HG03045 (cell line): Measurements from ENCODE around the gene FER.
"Not testable (repeated sequence)": the region's sequence is repeated elsewhere in the genome, so short reads cannot be mapped to it uniquely, and the experiment has no call there.

Source experiments
- ATAC-seq: cut with Tn5 transposase; IDR thresholded peaks from one replicate; pipeline ENCODE4 v1.9.1; 2021; ENCODE audit warnings: mild to moderate bottlenecking, moderate library complexity; ENCODE audit not compliant: unreplicated experiment

FER gene

DNA sequence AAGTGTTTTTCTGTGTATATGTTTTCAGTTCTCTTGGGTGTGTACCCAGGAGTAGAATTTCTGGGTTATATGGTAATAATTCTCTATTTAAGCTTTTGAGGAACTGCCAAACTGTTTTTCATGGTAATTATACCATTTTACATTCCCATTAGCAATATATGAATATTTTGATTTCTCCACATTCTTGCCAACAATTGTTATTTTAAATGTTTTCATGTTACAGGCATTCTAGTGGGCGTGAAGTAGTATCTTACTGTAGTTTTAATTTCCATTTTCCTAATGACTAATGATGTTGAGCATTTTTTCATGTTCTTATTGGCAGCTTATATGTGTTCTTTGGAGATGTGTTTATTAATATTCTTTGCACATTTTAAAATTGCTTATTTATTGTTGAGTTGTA is 199.5 kb downstream of the FER start:
- no peak for ATAC-seq

- no peak for ATAC-seq
These were observed 202.6 kb downstream of the FER start for GRCh38 chr5:108950276-108950675.

DNA sequence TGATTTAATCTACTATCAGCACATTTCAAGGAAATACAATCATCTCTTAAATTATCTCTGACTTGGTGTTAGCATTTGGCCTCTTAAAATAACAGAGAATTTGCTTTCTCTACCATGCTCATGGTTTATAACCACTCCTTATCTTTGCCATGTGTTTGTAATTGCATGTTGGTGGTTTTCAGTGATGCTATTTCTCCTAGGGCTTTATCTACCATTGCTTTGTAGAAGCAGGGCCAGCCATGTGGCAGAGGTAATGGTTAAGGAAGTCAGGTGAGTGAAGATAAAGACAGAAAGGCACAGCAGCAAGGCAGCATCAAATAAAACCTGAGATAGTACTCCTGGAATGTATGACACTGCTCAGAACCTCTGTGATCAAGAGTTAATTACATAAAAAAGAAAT is 206.2 kb downstream of the FER start:
- ATAC-seq = no peak

- ATAC-seq = no peak
These were observed 209.6 kb downstream of the FER start for GRCh38 chr5:108957333-108957732.

- no peak for ATAC-seq
These were observed 219.2 kb downstream of the FER start for GRCh38 chr5:108966910-108967309.

DNA sequence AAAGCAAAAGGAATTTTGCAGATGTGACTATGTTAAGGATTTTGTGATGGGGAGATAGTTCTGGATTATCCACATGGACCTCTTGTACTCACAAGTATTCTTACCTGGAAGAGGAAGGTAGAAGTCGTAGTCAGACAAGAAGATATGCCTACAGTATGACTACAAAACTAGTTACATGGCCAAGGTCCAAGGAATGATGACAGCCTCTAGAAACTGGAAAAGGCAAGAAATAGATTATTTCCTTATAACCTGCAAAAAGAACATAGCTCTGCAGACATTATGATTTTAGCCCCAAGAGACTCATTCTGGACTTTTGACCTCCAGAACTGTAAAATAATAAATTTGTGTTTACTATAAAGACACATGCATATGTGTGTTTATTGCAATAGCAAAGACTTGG is 226.9 kb downstream of the FER start:
- no peak for ATAC-seq

DNA sequence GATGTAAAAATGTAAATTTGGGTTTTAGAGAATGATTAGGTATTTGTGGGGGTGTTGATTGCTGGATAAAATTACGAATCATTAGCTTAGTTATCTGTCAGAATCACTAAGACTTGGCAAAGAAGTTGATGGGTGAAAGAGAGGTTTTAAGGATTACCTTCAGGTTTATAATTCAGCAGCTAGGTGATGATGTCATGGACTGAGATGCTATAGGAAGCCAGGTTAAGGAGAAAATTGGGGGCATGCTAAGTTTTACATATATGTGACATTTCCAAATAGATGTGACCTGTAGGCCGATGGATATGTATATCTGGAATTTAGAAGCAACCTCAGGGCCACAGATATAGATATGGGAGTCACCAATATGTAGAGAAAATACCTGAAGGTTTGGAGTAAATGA is 228.0 kb downstream of the FER start:
- ATAC-seq = no peak

- no peak for ATAC-seq
These were observed 235.9 kb downstream of the FER start for GRCh38 chr5:108983461-108984092.

DNA sequence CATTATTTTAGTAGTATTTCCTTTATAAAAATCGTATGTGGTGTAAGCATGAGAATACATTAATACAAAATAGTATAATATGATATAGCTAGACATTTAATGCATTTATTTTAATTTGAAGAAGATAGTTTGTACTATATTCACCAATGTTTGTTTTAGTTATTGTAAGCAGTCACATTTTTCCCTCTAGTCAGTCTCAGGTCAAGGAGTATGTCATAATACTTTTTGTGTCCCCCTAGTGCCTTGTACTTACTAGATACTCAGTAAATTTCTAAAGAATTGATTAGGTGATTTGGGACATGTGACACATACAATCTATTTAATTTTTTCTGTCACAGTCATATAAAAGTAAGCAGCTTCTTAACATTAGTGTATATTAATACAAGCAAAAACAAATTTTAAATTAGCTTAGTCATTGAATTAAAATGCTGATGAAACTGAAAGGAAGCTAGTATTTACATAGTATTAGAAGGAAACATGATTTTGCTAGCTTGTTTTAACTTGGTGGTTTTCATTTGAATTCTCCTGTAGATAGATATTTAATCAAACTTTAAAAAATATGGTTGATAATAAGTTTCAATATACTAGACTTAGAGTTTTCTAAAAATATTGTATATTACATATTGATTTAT is 242.2 kb downstream of the FER start:
- ATAC-seq = no peak

- not testable (repeated sequence) for ATAC-seq
These were observed 244.8 kb downstream of the FER start for GRCh38 chr5:108992396-108993085.

DNA sequence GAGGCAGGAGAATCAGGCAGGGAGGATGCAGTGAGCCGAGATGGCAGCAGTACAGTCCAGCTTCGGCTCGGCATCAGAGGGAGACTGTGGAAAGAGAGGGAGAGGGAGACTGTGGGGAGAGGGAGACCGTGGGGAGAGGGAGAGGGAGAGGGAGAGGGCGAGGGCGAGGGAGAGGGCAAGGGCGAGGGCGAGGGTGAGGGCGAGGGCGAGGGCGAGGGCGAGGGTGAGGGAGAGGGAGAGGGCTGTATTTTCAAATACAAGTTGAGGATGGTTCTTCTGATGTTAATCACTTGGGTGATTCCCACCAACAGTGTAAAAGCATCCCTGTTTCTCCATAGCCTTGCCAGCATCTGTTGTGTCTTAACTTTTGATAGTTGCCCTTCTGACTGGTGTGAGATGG is 245.7 kb downstream of the FER start:
- ATAC-seq = not testable (repeated sequence)

DNA sequence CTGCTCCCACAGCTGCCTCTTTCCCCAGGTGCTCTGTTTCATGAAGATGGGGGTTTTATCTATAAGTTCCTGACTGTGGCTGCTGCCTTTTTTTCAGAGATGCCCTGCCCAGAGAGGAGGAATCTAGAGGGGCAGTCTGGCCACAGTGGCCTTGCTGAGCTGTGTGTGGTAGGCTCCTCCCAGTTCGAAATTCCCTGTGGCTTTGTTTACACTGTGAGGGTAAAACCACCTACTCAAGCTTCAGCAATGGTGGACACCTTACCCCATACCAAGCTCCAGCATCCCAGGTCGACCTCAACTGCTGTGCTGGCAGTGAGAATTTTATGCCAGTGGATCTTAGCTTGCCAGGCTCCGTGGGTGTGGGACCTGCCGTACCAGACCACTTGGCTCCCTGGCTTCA is 250.0 kb downstream of the FER start:
- no peak for ATAC-seq

DNA sequence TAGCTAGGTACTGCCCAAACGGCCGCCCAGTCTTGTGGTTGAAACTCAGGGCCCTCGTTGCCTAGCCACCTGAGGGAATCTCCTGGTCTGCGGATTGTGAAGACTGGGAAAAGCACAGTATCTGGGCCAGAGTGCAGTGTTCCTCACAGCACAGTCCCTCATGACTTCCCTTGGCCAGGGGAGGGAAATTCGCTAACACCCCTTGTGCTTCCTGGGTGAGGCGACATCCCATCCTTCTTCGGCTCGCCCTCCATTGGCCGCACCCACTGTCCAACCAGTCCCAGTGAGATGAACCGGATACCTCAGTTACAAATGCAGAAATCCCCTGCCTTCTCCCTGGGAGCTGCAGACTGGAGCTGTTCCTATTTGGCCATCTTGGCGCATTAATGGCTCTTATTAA is 250.5 kb downstream of the FER start:
- no peak for ATAC-seq

DNA sequence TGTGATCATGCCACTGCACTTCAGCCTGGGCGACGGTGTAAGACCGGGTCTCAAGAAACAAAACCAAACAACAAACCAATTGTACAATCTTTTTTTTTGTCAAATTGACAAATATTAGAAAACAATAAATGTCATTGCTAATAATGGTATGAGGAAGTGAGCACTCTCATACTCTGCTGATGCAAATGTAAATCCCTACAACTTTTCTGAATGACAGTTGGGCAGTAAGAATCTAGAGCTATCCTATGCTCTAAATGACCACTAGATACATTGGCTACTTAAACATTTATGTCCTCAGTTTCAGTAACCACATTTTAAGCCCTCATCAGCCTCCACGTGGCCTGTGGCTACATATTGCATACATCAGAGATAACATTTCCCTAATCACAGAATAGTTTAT is 256.2 kb downstream of the FER start:
- ATAC-seq = no peak

DNA sequence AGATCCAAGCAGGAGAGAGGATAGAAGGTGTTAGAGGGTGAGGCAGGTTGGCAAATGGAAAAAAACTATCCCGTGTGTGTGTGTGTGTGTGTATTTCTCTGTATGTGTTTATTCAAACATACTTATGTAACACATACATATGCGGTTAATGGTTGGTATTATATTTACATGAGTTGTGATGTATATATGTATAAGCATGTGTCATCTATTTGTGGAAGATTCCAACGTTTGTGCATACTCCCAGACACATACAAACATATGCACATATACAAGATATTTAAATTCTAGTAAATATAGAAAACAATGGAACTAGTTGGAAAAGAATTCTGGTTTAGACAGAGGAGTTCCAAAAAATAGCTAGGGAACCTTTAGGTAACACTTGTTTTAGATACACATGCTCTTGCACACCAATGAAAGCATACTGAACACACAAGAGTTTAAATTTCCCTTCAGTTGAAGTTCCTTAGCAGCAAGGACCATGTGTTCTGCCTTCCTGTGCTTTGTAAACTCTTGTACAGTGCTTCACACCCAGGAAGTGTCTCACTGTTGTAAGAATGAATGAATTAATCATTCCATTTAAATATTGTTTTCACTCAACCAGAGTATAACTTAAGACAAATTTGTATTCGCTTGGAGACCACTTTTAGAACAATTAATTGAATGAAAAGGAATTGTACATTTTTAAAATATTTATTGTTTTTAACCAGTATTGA is 257.8 kb downstream of the FER start:
- no peak for ATAC-seq

DNA sequence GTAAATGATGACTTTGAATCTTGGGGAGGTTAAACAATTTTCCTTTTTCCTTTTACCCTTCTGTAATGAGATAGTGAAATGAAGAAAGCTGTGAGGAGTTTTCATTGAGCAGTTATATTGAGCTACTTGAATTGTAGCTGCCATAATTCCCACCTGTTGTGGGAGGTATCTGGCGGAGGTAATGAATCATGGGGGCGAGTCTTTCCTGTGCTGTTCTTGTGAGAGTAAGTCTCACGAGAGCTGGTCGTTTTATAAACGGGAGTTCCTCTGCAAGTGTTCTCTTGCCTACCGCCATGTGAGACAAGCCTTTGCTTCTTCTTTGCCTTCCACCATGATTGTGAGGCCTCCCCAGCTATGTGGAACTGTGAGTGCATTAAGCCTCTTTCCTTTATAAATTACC is 258.4 kb downstream of the FER start:
- ATAC-seq = no peak

DNA sequence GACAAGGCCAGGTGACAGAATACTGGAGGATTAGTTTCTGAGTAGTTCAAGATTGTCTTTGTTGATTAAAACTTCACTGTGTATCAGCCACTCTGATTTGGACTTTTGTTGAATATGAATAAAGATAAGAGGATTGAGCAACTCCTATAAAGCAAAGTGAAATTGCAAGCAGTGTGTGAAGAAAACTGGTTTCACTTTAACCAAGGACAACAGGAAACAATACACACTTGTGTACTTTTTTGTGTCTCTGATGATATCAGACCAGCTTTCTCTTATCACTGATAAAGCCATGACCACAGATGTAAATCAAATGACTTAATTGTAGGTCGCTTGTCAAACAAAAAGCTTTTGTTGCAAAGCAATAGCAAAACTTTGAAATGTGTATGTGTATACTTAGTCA is 268.6 kb downstream of the FER start:
- ATAC-seq = no peak

DNA sequence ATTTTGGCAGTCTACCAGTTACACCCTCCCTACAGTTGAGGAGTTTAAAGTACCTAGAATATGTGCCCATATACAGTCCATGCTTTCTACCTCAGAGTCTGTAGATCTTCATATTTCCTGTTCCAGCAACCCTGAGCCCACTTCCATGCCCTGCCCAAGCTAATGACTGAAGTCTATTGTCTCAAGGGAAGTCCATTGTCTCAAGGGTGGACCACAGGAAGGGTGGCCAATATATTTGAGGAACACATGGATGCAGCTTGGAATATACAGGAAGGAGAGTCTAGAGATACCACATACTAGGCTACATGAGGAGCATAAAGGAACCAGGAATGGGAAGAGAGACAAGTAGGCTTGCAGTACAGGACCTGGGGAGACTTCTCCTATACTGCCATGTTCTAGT is 274.4 kb downstream of the FER start:
- ATAC-seq = no peak

- not testable (repeated sequence) for ATAC-seq
These were observed 278.0 kb downstream of the FER start for GRCh38 chr5:109025729-109026128.

DNA sequence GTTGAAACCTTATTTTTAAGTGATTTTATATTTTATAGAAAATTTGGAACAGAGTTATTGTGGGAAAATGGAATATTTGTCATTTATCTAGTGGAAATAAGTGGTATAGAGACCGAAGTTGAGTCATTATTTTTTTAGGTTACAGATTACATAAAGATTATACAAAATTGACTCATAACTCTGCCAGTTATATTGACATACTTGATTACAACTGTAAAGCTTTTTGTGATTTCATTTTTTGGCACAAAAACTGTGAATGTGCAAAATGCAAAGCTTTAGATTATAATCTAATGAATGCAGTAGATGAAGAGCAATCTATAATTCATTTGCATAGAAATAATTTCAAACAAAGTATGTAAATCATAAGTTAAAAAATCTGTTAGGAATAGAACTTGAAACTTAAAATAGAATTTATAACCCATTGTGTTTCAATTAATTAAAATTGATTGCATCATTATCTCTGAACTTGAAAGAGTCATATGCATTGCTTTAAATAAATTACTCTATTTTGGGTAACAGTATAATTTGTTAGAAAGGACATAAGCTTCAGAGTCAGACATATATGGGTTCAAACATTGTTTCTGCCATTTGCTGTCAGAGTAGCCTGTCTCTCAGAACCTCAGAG is 280.4 kb downstream of the FER start:
- no peak for ATAC-seq

- peak; percentile 70 for ATAC-seq
These were observed 281.1 kb downstream of the FER start for GRCh38 chr5:109028608-109029299.
